GM12872 (cell line): ENCODE results near the gene PLEKHM3.

Experiments
- TF ChIP-seq, protein P1 (sequence below): IDR thresholded peaks from 3 replicates; pipeline ENCODE4 v1.5.1; 2011; ENCODE audit warnings: low read depth, mild to moderate bottlenecking, low read length, moderate library complexity; ENCODE audit not compliant: insufficient read depth

PLEKHM3 gene

DNA sequence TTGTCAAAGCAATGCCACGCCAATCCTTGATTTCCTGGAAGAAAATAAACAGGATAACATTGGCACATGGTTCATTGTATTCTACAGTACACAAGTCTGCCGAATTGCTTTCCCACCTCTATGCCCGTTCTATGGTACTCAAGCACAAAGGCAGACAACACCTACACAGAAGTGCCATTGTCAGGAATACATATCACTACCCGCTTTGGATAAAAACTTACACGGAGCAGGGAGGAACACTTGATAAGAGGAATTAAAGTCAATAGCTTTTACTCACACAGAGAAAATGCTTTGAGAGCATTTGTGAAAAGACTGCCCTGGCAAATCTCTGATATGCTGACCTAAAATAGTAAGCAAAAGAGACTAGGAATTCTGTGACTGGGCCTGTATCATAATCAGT is 23.4 kb downstream of the PLEKHM3 start:
- TF ChIP-seq, protein P1, sequence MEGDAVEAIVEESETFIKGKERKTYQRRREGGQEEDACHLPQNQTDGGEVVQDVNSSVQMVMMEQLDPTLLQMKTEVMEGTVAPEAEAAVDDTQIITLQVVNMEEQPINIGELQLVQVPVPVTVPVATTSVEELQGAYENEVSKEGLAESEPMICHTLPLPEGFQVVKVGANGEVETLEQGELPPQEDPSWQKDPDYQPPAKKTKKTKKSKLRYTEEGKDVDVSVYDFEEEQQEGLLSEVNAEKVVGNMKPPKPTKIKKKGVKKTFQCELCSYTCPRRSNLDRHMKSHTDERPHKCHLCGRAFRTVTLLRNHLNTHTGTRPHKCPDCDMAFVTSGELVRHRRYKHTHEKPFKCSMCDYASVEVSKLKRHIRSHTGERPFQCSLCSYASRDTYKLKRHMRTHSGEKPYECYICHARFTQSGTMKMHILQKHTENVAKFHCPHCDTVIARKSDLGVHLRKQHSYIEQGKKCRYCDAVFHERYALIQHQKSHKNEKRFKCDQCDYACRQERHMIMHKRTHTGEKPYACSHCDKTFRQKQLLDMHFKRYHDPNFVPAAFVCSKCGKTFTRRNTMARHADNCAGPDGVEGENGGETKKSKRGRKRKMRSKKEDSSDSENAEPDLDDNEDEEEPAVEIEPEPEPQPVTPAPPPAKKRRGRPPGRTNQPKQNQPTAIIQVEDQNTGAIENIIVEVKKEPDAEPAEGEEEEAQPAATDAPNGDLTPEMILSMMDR = no peak

DNA sequence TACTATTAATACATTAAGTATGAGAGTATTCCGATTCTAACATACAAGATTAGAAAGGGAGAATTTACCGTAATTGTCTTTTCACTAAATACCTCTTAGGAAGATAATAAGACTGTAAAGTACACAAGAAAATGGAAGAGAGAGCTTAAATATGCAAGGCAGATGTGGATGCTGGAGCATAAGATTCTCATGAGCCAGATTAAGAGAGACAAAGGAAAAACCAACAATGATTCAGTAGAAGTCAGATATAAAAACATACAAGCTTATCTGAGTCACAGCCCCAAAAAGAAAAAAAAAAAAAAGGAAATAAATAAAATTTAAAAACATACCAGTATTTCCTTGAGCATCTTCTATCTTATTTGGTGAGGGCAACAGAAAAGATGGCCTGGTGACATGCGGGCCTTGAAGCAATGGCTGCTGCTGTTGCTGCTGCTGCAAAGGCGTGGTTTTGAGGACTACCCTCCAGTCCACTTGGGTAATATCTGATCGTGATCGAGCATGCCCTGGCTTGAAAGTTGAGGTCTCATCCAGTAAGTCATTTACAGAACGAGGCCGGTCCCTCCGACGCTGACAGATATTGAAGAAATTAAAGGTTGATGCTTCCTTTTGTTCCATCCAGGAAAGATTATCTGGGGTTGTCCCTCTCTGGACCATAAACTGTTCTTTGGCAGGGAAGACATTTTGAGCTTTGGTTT is 24.5 kb downstream of the PLEKHM3 start:
- TF ChIP-seq, protein P1 = no peak

DNA sequence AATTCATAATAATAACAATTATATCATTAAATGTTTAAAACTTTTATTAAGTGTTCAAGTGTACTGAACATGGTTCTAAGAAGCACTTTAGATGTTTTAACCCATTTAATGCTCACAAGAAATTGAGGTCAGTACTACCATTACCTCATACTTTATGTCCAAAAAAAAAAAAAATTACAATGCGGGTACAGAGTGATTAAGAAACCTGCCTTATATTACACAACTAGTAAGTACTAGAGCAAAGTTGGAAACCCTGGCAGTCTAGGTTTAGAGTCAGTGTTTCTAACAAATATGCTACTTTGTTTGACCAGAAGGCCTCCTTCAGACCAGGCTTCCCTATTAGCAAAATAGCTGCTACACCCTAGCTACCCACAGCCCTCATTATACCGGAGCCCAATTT is 28.5 kb downstream of the PLEKHM3 start:
- TF ChIP-seq, protein P1 = no peak

DNA sequence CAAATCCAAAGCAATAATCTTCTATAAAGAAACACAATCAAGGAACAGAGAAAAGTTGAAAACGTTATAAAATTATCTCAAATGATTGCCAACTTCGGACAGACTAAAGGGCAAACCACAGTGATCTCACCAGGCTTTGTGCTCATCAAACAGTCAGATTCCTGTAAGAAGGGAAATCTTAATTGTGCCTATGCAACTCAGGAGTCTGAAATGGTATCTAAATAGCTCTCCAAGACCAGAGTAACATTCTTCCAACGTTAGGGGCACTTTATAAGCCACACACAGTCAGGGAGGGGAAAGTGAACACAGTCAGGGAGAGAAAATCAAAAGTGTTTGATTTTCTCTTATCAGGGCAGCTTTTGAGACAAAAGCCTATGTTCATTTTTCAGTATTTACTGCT is 29.4 kb downstream of the PLEKHM3 start:
- TF ChIP-seq, protein P1 = no peak

DNA sequence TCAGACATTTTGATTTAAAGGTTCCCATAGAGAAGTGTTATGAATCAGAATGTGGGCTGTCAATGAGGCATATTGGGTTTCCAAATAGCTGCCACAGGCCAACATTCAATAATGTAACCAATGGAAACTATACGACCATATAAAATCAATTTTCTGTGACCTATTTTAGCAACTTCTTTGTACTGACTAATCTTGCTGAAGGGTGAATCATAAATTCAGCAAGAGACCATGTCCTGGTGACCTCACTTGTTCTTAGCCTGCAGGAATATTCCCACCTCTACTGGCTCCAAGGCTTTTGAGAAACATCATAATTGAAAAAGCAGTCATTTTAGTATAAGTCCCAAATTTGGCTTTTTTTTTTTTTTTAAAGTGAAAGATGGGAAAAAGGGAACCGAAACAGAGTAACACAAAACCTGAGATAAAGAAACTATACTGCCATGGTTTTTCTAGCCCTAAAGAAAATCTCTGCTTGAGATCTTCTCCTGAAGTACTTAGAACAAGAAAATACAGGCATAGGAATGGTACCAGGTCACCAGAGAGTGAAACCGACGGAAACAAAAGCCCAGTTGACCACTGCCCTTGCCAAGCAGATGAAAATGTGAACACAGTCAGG is 32.1 kb downstream of the PLEKHM3 start:
- TF ChIP-seq, protein P1 = no peak

DNA sequence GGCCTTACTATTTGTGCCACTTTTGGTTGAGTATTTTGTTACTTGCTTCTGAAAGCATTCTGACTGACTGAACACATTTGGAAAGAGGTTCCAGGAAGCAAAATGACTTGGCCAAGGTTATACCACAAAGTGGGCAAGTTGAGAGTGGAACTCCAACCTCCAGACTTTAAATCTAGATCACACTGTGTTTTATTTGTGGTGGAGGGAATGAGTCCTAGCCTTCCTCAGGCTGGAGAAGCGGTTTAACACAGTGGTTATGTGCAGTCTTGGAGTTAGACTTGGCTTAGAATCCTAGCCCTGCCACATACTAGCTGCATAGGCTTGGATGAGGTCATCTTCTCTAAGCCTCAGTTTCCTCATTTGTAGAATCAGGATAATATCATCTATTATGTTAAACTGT is 33.4 kb downstream of the PLEKHM3 start:
- TF ChIP-seq, protein P1 = no peak

DNA sequence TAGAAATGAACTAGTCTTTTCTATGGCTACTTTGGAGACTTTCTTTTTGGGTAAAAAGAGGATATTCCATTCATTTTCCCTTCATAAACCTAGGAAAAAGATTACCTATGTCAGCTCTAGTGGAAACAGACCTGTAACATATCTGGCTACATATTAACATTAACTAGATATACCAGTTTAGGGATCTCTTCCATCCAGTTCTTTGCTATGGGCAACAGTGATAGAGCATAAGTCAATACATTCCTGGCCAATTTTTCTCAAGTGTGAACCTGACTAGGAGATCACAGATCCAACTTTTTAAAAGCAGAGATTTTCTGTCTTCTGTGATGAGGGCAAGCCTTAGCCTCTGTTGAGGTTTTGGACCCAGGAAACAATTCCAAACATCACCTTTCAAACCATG is 34.5 kb downstream of the PLEKHM3 start:
- TF ChIP-seq, protein P1 = no peak
